ENCODE measurements around the gene CA6.
"Not testable (repeated sequence)": the region's sequence is repeated elsewhere in the genome, so short reads cannot be mapped to it uniquely, and the experiment has no call there.

Gene CA6

DNA sequence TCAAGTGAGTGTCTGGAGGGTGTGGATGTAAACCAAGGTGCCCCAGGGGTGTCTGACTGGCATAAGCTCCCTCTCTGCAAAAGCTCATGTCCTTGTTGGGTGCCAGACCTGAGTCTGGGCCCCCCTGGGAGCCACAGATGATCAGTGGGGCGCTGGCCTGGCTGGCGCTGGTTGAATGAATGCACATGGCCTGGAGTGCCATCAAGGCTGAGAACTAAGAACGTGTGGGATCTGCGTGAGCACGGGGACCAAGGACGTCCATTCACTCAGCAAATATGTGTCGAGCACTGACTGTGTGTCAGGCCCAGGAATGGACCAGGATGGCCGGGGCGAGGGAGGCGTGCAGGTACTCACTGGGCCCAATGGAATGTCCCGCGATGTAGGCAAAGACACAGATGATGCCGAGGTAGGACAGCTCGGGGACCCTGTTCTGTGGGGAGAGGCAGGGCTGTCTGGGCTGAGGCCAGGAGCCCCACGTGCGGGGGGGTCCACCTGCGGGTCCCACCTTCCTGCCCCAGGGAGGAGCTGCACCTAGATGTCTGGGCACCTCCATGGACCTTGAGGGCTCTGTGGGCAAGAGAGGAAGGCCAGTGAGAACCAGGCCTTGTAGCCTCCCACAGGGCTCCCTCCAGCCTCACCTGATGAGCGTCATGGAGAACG, 61.4 kb downstream of the CA6 start:
- no peak for DNase-seq

DNA sequence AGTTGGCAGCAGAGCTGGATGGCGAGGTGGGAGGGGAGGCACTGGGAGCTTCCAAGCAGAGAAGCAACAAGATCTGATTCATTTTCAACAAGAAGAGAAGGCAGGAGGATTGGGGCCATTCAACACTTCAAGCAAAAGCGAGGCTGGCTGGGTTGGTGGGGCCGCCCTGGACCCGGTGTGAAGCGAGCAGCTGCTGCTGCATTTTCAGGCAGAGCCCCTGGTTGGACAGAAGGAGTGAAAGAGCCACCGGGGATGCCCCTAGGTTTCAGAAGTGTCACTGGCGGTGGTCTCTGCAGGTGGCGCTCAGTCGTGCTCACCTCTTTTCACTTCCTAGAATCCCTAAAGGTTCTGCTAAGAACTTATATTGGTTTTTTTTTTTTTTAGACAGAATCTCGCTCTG, 62.6 kb downstream of the CA6 start:
- no peak for DNase-seq

DNA sequence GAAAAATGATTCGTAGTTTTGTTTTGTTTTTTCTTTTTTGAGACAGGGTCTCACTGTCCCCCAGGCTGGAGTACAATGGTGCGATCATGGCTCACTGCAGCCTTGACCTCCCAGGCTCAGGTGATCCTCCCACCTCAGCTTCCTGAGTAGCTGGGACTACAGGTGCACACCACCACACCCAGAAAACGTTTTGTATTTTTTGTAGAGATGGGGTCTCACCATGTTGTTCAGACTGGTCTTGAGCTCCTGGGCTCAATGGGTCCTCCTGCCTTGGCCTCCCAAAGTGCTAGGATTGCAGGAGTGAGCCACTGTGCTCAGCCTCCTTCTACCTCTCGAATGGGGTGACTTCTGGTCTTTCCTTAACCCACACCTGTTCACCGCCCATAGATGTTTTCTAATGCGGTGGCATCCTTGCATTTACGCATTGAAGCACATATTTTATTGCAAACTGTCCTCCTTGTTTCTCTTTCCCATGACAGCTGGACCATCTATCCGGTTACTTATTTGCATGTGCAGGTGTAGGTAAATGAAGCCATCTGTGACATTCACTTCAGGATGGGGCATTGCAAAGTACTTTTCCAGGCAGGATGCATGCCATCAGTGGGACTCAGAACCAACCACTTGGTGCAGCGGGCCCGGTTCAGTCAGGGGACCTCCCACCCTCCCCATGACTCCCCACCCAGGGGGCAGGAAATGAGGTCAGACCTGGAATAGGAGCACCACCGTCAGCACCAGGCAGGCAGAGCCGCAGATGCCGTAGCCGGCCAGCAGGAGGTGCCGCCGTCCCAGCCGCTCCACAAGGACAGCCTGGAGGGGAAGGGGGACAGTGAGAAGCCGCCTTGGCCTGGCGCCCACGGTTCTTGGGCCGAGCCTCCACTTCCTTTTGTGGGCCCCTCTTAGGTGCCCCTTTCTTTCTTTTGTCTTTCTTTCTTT, 64.0 kb downstream of the CA6 start:
- DNase-seq = no peak

DNA sequence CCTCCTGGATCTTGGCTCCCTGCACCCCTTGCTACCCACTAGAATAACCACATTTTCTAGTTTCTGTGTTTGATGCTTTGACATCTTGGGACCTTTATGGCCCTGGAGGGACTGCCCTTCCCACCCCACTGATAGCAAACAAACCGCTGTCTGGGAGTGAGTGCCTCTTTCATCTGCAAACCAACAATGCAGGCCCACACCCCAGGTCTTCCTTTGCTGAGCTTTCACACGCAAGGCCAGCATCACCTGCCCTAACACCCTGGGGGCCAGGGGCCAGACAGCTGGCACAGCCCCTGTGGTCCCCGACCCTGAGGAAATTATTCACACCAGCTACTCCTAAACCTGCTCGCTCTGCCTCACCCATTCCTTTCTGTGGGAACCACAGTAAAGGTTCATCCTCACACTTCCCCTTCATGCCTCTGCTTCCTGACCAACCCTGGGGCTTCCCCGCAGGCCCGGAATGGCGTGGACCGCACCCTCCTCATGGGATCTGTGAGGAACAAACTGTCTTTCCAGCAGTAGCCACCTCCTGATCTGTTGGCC, 65.2 kb downstream of the CA6 start:
- DNase-seq = no peak

DNA sequence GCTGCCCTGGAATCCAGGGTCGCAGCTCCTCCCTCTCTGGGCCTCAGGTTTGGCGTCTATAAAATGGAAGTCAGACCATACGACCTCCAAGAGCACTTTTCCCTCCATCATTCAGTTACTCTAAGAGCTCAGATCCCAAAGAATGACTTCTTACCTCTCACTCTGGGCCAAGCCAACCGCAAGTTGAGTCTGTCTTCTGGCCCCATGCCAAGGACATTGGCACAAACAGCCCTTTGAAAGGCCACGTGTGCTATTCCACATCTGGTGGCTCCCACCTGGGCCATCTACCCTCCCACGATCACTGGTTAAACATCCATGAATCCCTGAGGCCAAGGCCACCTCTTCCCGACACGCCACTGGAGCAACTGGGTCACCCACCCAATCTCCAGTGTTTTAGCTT, 68.2 kb downstream of the CA6 start:
- no peak for DNase-seq

DNA sequence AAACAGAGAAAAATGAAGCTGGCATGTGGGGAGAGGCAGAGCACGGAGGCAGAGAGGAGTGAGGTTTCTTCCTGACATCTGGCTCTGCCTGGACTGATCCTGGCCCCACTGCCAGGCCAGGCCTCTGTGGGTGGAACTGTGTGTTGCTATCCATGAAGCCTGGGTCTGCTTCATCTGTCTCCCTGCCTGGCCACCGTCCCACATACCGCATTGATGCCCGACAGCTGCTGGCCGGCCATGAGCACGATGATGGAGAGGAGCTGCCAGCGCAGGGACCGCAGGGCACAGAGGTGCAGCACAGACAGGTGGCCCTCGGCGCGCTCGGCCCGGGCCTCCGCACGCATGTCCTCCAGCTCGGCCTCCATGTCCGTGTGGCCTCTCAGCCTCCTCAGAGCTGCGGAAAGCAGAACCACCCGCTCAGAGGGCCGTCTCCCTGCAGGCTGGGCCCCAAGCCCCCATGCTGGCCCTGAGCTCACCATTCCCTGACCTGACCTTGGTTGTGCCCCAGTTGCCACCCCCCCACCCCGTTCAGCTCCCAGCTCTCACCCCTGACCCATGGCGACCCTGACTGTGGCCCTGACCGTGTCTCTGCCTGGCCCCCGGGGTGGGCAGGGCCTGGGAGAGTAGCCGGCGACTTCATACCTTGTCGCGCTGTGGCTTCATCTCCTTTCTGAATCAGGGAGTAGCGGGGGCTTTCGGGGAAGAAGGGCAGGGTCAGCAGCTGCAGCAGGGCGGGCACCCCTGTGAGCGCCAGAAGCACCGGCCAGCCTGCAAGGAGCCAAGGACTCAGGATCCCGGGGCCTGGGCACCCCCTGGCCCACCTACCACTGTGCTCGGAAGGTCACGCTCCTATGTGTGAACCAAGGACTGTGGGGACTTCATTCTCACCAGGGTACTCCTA, 69.1 kb downstream of the CA6 start:
- no peak for DNase-seq

DNA sequence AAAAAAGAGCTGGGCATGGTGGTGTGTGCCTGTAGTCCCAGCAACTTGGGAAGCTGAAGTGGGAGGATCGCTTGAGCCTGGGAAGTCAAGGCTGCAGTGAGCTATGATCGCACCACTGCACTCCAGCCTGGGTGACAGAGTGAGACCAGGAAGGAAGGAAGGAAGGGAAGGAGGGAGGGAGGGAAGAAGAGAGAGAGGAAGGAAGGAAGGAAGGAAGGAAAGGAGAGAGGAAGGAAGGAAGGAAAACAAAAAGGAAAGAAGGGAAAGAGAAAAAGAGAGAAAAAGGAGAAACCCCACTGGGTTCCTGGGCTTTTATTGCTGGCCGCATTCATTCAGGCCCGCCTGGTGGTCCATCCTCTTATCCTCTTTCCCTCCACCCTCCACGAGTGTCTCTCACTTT, 70.8 kb downstream of the CA6 start:
- DNase-seq = no peak

DNA sequence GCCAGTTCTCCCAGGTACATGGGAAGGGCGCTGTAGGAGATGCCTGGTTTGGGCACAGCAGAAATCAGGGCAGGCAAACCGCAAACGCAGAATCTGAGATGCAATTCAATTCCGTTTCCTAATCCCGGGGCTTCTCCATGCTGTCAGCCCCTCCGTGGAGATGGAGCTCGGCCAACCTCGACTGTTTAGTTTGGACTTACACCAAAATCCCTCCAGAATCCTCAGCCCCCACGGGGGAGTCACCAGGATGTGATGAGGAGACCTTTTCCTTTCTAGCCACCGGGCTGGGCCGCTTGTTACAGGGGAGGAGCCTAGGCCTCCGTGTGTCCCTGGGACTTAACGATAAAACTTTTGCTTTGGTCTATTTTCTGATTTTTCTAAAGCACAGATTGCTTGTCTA, 72.7 kb downstream of the CA6 start:
- no peak for DNase-seq

DNA sequence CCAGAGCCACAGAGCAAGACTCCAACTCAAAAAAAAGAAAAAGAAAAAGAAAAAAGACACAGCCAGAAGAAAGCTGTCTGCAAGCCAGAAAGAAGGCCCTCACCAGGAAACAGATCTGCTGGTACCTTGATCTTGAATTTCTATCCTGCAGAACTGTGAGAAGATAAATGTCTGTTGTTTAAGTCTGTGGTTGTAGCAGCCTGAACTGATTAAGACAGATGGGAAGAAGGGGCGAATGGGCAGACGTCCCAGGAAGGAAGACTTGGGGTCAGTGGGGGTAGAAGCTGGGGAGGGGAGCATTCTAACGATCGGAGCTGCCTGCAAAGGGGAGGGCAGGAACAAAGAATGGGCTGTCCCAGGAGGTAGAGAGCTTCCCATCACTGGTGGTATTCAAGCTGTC, 74.2 kb downstream of the CA6 start:
- DNase-seq = no peak

DNA sequence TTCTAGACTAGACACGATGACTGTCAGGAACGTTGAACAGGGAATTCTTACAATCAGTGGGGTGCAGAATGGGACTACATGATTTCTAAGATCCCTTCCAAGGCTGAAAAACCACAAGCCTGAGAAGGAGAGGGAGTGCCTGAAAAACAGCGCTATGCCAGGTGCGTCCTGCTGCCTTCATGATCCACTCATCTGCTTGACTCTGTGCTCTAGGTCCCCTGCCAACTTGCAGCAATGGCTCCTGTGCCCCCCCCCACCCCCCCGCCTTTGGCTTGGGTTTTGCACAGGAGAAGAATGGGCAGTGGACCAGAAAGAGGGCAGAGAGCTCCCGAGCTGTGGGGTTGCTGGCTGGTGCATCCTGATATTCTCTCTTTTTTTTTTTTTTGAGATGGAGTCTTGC, 74.6 kb downstream of the CA6 start:
- DNase-seq = no peak

DNA sequence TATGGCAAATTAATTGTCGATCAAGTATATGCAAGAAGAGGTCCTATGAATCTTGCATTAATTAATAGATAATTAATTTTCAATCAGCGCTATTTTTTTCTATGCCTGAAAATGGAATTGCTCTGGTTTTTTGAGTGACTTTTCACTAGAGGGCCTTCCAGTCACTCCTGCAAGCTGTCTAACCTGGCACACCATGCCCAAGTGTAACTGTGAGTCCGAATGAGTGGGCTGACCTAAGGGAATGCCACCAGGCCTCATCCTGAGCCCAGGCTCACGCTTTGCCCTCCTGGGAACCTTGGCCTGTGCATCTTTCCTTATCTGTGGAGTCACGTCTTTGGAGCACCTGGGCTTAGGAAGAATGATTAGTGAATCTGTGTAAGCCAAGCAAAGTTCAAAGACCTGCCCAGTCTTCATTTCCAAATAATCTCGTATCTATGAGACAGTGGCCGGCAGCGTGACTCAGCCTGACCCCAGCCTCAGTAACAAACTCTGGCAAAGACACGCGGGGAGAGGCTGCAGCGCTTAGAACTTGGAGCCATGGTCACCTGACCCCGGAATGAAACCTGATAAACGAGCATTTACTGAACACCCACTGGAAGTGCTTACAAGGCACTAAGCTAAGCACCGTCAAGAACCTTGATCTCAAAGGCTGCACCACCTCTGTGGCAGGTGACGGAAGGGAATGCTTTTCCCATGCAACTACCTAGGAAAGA, 76.5 kb downstream of the CA6 start:
- DNase-seq = not testable (repeated sequence)

DNA sequence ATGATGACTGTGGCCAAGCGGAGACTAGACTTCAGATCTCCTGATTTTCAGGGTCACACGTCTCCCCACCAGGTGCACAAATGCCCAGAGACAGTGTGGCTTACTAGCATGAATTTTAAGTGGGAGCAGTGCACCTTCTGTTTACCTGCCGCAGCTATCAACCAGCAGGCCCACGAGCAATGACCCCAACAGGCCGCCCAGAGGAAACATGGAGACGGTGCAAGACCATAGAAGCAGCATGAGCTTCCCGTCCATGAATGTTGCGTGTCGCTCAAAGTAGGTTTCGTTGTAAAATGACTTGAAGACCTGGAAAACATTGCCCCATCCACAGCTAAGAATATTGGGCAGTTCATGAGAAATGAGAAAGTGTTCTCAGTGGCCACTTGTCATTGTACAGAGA, 77.1 kb downstream of the CA6 start:
- no peak for DNase-seq

Data from activated naive CD4-positive, alpha-beta T cell (primary cell).